Measurements from ENCODE around the gene WBP1.
A peak's percentile ranks its signal among the peaks of the same experiment; 100 is the strongest.
"Not testable (repeated sequence)": the region's sequence is repeated elsewhere in the genome, so short reads cannot be mapped to it uniquely, and the experiment has no call there.

WBP1 gene

DNA sequence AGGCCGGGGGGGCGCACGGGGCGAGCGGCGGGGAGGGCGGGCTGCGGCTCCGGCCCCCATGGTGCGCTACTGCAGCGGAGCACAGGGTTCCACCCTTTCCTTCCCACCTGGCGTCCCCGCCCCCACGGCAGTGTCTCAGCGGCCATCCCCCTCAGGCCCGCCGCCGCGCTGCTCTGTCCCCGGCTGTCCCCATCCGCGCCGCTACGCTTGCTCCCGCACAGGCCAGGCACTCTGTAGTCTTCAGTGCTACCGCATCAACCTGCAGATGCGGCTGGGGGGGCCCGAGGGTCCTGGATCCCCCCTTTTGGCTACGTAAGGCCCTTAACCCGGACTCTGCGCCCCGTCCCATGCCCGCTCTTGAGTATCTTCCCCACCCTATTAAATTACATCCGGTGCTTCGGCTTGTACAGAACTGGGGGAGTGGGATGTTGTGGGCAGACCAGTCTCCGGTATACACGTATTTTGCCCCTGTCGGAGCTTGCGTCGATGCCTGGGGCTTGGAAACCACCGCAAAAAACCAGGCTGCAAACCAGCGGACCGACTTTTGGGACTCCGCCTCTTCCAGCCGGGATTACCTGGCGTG is 598 bp upstream of the WBP1 start:
- TF ChIP-seq, protein P1, sequence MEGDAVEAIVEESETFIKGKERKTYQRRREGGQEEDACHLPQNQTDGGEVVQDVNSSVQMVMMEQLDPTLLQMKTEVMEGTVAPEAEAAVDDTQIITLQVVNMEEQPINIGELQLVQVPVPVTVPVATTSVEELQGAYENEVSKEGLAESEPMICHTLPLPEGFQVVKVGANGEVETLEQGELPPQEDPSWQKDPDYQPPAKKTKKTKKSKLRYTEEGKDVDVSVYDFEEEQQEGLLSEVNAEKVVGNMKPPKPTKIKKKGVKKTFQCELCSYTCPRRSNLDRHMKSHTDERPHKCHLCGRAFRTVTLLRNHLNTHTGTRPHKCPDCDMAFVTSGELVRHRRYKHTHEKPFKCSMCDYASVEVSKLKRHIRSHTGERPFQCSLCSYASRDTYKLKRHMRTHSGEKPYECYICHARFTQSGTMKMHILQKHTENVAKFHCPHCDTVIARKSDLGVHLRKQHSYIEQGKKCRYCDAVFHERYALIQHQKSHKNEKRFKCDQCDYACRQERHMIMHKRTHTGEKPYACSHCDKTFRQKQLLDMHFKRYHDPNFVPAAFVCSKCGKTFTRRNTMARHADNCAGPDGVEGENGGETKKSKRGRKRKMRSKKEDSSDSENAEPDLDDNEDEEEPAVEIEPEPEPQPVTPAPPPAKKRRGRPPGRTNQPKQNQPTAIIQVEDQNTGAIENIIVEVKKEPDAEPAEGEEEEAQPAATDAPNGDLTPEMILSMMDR (IDR thresholded peaks at IDR 0.05; ENCODE audit: borderline replicate concordance, insufficient read depth, low read depth, low read length): no peak
- H3K4me3 ChIP-seq (ENCODE audit: low read depth, low read length): peak overlapping the region; percentile 74

DNA sequence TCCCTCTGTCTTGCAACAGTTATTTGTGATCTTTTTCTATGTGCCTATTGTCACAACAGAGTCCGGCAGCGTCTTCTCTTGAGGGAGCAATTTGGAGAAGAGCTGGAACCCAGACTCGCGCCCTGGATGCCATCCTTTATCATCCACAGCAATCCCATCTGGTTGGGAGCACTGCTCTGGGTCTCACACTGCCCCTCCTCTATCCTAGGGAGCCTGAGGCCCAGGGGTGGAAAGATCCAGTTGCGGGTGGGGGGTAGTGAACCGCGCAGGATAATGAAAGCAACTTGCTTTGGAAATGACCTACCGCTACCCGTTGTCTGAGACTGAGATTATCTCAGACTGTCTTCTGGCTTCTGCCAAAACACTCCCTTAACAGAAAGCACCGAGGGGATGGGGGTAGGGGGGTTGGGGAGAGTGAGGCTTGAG is 713 bp downstream of the WBP1 start:
- TF ChIP-seq, protein P1 (IDR thresholded peaks at IDR 0.05; ENCODE audit: borderline replicate concordance, insufficient read depth, low read depth, low read length): no peak
- H3K4me3 ChIP-seq (ENCODE audit: low read depth, low read length): peak overlapping the region; percentile 57

DNA sequence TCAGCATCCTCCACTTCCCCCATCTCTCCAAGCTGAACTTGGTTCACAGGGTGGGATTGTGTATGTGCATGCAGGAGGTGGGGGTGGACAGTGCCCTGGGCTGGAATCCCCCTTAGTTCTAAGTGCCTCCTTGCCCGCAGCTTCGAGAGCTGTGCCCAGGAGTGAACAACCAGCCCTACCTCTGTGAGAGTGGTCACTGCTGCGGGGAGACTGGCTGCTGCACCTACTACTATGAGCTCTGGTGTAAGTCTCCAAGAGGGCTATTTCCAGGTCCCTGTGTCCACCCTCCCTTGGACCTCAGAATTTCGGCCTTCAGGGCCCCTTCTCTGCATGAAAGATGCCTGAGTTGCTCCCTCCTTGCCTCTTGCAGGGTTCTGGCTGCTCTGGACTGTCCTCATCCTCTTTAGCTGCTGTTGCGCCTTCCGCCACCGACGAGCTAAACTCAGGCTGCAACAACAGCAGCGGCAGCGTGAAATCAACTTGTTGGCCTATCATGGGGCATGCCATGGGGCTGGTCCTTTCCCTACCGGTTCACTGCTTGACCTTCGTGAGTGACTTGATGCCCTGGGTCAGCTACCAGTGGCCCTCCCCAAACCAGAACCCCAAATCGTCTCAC is 1.4 kb downstream of the WBP1 start:
- peak overlapping the region; percentile 13 for H3K4me3 ChIP-seq (ENCODE audit: low read depth, low read length)

DNA sequence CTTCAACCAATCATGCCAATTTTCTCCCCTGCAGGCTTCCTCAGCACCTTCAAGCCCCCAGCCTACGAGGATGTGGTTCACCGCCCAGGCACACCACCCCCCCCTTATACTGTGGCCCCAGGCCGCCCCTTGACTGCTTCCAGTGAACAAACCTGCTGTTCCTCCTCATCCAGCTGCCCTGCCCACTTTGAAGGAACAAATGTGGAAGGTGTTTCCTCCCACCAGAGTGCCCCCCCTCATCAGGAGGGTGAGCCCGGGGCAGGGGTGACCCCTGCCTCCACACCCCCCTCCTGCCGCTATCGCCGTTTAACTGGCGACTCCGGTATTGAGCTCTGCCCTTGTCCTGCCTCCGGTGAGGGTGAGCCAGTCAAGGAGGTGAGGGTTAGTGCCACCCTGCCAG is 1.9 kb downstream of the WBP1 start:
- H3K4me3 ChIP-seq (ENCODE audit: low read depth, low read length): not testable (repeated sequence)

DNA sequence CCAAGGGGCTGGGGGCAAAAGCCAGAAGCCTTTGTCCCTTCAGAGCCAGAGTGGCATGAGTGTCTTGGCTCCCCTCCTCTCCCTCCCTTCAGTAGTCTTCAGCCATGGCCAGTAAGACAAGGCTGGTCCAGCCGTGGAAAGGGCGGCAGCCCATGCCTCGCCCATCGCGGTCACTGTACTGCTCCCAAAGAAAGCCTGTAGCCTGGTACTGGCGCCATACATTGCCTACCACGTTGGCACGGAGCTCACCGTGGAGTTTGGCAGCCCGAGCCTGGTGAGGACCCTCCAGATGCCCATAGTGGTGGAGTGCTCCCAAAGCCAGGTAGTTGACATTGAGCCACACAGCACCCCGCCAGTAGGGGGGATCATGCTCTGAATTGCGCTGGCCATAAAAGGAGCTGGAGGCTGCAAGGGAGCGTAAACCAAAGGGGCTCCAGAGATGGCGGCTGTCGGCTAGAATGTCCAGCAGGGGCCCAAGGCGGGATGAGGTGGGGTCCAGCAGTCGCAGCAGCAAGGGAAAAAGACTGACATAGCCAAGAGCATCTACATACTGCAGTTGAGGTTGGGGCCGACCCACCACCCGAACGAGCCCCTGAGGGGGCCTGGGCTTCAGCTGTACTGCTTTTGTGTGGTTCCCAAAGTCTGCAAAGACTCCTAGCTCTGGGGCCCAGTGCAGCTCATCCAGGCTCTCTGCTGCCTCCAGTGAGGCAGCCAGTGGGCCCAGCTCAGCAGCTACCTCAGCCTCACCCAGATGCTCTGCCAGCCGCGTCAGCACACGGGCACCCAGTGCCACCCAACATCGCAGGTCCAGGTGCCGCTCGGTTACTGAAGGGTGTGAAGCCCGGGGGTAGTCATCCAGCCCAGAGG is 3.2 kb downstream of the WBP1 start:
- TF ChIP-seq, protein P1 (IDR thresholded peaks at IDR 0.05; ENCODE audit: borderline replicate concordance, insufficient read depth, low read depth, low read length): peak; percentile 45; the same call in 1 of the 2 replicates

DNA sequence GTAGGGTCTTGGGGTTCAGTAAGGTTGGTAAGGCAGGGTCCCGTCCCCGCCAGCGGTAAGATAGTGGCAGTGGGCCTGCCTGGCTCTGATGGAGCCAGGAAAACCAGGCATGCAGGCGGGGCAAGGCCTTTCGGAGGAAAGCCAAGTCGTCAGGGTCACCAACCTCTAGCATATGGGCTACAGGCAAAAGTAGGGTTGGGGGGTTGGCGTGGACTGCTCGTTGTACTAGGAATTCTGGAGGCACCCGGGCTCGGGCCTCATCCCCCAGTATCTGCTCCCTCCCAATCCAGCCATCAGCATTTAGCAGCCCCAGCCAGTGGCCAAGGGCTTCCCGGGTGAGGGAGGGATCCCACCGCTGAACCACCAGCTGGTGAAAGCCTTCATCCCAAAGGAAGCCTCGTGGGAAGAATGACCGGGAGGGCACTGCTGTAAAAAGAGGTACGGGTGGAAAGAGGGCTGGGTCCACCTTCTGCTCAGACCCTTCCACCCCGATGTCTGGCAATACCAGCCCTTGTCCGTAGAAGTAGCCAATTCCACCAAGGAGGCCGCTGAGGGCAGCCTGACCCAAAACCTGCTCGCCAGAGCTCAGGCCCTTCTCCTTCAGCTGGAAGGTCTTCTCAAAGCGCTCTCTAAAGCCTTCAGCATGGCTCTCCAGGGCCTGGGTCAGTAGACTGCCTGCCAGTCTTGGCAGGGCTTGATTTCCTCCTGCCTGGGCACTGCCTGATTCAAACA is 4.0 kb downstream of the WBP1 start:
- TF ChIP-seq, protein P1 (IDR thresholded peaks at IDR 0.05; ENCODE audit: borderline replicate concordance, insufficient read depth, low read depth, low read length): no peak

More for the DNA sequence above, 3.2 kb downstream of the WBP1 start:
- H3K4me3 ChIP-seq (ENCODE audit: low read depth, low read length): no peak overlapping the region

DNA sequence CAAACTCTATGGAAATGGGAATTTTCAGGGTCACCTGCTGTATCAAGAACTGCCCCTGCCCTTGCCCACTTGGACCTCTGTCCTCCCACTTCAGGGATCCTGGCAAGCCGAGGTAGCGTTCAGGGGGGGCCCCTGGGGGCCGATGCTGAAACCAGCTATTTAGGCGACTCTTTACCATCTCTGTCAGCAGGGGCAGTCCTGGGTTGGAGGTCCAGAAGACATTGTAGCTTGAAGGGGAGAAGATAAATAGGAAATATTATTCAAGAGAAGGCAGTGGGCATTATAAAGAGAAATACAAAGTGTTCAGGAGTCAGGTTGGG is 4.5 kb downstream of the WBP1 start:
- H3K4me3 ChIP-seq (ENCODE audit: low read depth, low read length): no peak overlapping the region
- TF ChIP-seq, protein P1 (IDR thresholded peaks at IDR 0.05; ENCODE audit: borderline replicate concordance, insufficient read depth, low read depth, low read length): no peak

More for the DNA sequence above, 4.0 kb downstream of the WBP1 start:
- H3K4me3 ChIP-seq (ENCODE audit: low read depth, low read length): no peak overlapping the region
